ENCODE data around the gene C3. TPM values are rescaled to one million over a fixed set of nuclear protein-coding genes. Genes with fewer than 3 reads are reported as not detected.

The C3 gene
- total and polyA plus RNA-seq, 2 of the 13 experiments (the other 11 are each of a cell fraction or from before 2014, with no cell fraction given), result 1,455 to 6,272 TPM

- no peak for TF ChIP-seq MED13 (CRISPR knock-in tag; IDR thresholded peaks at IDR 0.05)
- no peak for TF ChIP-seq ZNF614 (CRISPR knock-in tag; IDR thresholded peaks at IDR 0.05; ENCODE audit: borderline replicate concordance)
Observed at GRCh38 chr19:6683971-6684370, 36.5 kb downstream of the C3 start (continued).

- no peak overlapping the region for H2AFZ ChIP-seq (ENCODE audit: low read length)
- ChIA-PET CTCF (ENCODE audit: low intra/inter-chr PET ratio, low total read pairs) (no interaction called here), POLR2A (interaction anchor here (1.1 kb wide), 2 partner anchors 11 to 70 kb away, joined by 4 to 5 read pairs; no protein-coding TSS in a partner anchor)
- H4K20me1 ChIP-seq (ENCODE audit: insufficient read depth, low read length), result peaks cover 83% of the 10 kb centered on the region
- H3K4me1 ChIP-seq (ENCODE audit: insufficient read depth, low read length), result no peaks in the 10 kb centered on the region
- H3K4me2 ChIP-seq (ENCODE audit: low read depth, low read length), result no peak overlapping the region
- in situ Hi-C loops (cut with HindIII; ENCODE audit: extremely low pct_ligation_motif_present, low pct_unique_long_range_greater_than_20kb), result no loop called here
- no peak for FAIRE-seq
- BruUV-seq (replicated peaks), result TSS peak; percentile 30
- peaks cover 61 to 95% of the 10 kb centered on the region in 2 experiments for H3K36me3 ChIP-seq (replicated peaks in 1 of 2; ENCODE audit: control insufficient read depth in 1 of 2, insufficient read depth in 2 of 2, low read length in 2 of 2)
- no peak for ATAC-seq
- H3K9me3 ChIP-seq (ENCODE audit: low read length), result no peaks in the 10 kb centered on the region
- no peak overlapping the region for H3K9ac ChIP-seq (ENCODE audit: insufficient read depth, low read depth, low read length)
- no peak for TF ChIP-seq ZNF609 (CRISPR knock-in tag; IDR thresholded peaks at IDR 0.05; ENCODE audit: borderline replicate concordance)
- TF ChIP-seq NR2F2 (IDR thresholded peaks at IDR 0.05; ENCODE audit: borderline replicate concordance, low read depth), result no peak
- TF ChIP-seq PITX1 (CRISPR knock-in tag; IDR thresholded peaks at IDR 0.05), result no peak
- no peak for TF ChIP-seq NKX3-1 (CRISPR knock-in tag; IDR thresholded peaks at IDR 0.05)
- TF ChIP-seq ZNF563 (CRISPR knock-in tag; IDR thresholded peaks at IDR 0.05), result no peak
- no peak for TF ChIP-seq HBP1 (CRISPR knock-in tag; IDR thresholded peaks at IDR 0.05; ENCODE audit: low read depth)
- TF ChIP-seq POLR2A (IDR thresholded peaks at IDR 0.05; ENCODE audit: insufficient read depth in 1 of 2, low read depth in 2 of 2, low read length in 2 of 2), result no peak
- TF ChIP-seq ZNF569 (CRISPR knock-in tag; IDR thresholded peaks at IDR 0.05; ENCODE audit: borderline replicate concordance), result no peak
- TF ChIP-seq ZSCAN30 (CRISPR knock-in tag; IDR thresholded peaks at IDR 0.05), result no peak
- 98% methylated on average over 3 of the region's 3 CpGs for WGBS (ENCODE audit: low lambda C conversion rate)
- no peak overlapping the region for H3K4me3 ChIP-seq (replicated peaks in 1 of 3; ENCODE audit: insufficient read depth in 1 of 3, low read depth in 2 of 3, low read length in 3 of 3)
- intact Hi-C loops (cut with micrococcal nuclease; ENCODE audit: unreplicated experiment), result no loop called here
- H3K79me2 ChIP-seq (ENCODE audit: insufficient read depth, low read length), result no peaks in the 10 kb centered on the region
- H3K27ac ChIP-seq (ENCODE audit: extremely low read length, insufficient read depth, low read length), result no peak overlapping the region
- DNase-seq (ENCODE audit: low spot score), result no peak
- no peaks in the 10 kb centered on the region for H3K27me3 ChIP-seq (ENCODE audit: control insufficient read depth in 1 of 2, insufficient read depth in 2 of 2, low read length in 2 of 2)
Observed at GRCh38 chr19:6682607-6683128, 37.8 kb downstream of the C3 start.
